AG08395 (cell line): ENCODE data around the gene ZFR2.
A peak's percentile ranks its signal among the peaks of the same experiment; 100 is the strongest.

Source experiments
- DNase-seq: peaks from one replicate; pipeline ENCODE4 v3.0.0; 2012; ENCODE audit warnings: mixed read lengths, low spot score

The ZFR2 gene

DNA sequence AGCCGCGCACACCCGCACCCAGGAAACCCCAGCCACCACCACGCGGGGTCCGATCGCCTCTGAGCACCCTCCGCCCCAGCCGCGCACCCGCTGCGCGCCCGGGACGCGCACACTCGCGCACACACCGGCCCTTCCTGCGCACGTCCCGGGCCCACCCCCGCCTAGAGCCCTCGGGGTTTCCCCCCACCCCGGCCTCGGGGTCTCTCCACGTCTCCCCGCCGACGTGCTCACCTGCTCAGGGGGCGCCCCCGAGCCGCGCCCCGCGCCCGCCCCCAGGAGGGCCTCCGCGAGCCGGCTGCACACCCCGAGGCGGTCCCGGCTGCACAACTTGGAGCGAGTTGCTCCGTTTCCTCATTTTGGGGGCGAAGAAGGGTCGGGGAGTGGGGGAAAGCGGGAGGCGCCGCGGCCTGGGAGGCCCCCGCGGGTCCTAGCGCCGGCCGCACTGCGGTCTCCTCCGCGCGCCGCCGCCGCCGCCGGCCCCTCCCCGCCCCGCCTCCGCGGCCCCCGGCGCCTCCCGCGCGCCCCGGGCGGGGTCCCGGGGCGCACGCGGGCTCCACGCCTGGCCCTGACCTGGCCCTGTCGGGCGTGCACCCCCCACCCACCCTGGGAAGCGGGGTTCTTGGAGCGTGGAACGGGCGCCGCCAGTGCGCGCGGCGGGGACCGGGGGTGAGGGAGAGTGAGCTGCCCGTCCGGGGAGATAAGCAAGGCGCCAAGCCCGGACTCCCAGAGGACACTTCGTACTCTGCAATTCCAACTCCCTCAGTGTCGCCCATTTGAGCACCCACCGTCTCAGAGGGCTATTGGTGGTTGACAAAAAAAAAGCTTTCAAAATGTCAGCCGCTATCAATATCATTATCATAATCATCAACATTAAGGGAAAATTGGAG is 82.7 kb downstream of the ZFR2 start, which contains the start of gene MATK:
Gene MATK, minus strand, starts transcription at position 444 of the 887 bp plus-strand sequence. CDS start 1,246 bp downstream, outside the sequence.
- DNase-seq, result no peak

DNA sequence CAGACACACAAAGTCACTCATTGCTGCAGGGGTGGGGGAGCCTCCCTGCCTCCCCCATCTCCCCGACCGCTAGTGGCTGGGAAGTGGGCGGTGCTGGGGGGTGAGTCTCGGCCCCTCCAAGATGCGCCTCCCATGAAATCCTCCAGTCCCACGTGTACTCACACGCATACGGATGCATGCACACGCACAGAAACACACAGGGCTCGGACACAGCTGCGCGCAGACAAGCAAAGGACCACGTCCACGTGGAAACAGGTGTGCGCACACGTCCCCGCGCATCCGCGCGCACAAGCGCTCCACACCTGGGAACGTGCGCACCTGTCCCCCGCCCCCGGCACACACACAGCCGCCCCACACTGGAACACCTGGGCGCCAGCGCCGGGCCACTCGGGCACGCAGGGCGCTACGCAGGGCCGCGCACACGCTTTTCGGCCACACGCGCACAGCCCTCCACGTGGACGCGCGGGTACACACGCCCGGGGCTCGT is 83.3 kb downstream of the ZFR2 start:
- no peak for DNase-seq

DNA sequence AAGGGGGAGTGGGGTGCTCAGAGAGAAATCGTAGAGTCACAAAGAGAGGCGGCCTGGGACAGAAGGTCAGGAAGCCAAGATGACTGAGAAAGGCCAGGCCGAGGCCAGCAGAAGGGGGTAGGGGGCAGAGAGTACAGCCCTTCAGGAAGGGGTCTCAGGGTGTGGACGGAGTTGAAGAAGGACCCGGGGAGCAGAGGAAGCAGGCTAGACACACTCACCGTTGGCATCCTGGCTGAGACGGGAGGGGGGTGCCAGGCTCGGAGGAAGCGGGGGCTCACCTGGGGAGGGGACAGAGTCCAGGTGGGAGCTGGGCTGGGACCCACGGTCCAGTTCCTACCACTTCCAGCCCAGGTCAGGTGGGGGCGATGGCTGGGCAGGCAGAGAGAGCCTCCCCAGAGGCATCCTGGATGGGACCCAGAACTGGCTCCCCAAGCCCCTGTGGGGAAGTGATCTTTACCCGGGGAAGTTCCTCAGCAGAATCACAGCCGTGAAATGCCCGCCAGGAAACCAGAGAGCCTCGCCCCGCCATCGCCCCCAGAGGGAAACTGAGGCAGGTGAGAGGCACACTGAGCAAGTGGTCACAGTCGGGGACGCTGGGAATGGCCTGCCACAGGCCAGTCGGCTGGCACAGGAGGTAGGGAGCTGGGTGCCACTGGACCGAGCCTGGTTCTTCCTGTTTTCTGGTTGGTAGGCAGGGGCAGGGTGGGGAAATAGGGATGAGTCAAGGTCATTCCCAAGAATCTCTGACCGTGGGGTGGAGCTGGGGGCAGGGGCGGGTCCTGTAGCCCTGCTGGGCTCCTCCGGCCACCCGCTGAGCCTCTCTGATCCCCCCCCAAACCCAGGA is 84.0 kb downstream of the ZFR2 start:
- peak; percentile 38 for DNase-seq

DNA sequence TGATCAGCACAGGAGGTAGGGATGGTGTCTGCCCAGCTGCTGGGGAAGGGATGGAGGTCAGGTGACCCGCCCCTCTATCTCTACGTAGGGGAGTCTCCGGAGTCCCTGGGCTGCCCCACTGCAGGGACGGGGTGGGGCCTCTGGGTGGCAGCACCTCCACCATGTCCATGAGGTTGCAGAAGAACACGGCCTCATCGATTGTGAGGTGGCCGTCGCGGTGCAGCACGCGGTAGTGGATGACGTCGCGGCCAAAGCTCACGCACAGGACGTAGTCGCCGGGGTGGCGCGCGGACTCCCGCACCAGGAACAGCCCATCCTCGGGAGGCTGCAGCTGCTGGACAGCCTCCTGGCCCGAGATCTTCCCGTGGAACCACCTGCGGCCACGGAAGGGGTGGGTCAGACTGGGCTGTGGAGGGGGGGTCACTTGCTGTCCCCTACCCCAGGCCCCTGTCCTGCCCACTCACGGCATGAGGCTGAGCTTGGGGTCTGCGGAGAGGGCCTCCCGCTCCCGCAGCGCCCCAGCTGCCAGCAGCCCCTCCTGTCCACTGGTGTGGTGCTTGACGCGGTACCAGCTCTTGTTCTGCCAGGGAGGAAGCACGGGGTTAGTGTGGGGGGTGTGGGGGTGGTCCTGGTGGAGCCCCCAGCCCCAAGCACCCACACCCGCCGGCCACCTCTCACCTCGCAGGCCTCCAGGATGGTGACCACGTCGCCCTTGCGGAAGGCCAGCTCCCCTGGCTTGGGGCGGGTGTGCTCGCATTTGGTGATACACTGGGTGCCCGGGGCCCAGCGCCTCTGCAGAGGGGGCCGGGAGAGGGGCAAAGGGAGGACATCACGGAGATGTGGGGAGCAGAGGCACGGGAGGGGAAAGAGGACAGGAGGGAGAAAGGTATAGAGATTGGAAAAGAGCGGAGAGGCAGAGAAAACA is 84.9 kb downstream of the ZFR2 start:
- no peak for DNase-seq

DNA sequence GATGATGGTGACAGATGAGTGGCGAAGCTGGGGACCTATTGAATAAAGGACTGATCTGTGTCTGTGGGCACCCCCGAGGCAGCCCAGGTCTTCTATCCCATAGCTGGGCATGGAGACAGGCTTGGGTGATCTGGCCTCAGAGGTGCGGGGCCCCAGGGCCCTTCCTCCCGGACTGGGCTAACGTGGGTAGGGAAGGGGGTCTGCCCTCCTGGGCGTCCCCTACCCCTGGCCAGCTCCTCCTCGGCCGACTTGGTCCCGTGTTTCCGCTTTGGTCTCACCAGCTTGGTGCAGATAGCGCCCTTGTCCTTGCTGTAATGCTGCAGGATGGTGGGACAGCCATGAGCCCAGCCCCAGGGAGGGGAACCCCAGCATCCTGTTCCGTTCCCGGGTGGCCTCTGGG is 85.9 kb downstream of the ZFR2 start:
- no peak for DNase-seq

DNA sequence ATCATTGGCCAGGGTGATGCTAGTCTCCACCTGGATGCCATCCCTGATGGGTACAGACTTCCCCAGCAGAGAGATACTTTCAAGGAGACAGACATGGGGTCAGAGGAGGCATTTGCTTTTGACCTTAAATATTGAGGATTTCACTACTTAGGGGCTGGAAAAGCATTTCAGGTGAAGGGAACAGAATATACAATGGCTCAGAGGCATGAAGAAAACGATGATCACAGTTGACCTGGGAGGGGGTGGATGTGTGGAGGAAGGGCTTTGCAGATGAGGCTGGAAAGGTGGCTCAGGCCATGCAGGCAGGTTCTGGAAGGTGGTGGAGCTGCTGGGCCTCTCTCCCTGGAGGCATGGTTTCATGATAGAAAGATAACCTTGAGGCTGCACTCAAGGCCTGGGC is 86.5 kb downstream of the ZFR2 start:
- DNase-seq, result no peak

DNA sequence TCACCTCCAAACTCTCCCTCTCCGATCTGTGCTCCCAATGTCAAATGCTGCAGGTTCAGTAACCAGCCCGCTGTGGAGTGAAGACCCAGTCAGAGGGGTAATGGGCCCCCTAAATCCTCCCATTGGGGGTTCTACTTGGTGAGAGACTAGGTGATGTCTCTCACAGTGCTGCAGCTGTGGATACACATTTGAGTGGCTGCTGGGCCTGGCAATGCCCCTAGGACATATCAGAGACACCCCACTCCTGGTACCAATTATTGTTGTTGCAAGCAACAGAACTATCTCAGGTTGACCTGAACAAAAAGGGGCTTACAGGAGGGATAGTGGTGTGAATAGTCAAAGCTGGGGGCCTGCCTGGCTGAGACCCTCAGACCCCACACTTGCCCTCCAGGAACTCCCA is 87.2 kb downstream of the ZFR2 start:
- DNase-seq, result no peak

DNA sequence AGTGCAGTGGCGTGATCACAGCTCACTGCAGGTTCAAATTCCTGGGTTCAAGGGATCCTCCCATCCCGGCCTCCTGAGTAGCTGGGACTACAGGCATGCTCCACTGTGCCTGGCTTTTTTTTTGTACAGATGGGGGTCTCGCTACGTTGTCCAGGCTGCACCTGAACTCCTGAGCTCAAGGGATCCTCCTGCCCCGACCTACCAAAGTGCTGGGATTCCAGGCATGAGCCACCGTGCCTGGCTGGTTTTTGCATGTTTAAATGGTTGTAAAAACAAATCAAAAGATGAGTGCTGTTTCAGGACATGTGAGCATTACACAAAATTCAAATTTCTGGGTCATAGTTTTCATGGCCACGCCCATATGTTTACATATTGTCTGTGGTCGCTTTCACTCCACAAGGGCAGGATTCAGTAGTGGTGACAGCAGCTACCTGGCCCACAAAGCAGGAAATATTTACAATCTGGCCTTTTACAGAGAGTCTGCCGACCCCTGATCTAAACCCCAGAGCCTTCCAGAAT is 88.0 kb downstream of the ZFR2 start:
- no peak for DNase-seq

DNA sequence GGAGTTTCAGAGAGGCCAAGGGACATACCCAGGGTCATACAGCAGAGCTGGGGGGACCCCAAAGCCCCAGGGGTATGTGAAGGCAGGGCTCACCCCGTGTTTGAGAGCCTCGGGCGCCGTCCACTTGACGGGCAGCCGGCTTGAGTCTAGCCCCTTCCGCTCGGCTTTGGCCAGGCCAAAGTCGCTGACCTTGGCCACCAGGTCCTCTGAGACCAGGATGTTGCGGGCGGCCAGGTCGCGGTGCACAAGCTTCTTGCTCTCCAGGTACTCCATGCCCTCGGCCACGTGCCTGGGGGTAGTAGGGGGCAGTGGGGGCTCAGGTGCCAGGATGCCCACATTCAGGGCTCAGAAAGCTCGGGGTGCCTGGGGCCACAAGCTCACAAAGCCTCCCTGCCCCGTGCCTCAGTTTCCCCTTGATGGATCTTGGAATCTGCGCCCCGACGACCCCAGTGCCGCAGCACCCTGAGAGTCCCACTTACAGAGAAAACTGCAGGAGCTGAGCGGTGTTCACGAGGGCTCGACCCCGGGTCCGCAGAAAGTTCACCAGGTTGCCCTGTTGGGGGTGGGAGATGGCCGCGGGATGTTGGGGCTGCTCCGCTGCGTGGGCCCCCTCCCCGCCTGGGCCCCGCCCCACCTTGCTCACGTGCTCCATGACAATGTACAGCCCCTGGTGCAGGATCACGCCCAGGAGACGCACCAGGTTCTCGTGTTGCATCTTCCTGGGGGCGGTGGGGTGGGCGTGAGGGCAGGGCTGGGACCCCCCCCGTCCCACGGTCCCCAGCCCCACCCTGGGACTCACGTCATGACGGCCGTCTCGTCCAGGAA is 89.7 kb downstream of the ZFR2 start:
- DNase-seq, result no peak

DNA sequence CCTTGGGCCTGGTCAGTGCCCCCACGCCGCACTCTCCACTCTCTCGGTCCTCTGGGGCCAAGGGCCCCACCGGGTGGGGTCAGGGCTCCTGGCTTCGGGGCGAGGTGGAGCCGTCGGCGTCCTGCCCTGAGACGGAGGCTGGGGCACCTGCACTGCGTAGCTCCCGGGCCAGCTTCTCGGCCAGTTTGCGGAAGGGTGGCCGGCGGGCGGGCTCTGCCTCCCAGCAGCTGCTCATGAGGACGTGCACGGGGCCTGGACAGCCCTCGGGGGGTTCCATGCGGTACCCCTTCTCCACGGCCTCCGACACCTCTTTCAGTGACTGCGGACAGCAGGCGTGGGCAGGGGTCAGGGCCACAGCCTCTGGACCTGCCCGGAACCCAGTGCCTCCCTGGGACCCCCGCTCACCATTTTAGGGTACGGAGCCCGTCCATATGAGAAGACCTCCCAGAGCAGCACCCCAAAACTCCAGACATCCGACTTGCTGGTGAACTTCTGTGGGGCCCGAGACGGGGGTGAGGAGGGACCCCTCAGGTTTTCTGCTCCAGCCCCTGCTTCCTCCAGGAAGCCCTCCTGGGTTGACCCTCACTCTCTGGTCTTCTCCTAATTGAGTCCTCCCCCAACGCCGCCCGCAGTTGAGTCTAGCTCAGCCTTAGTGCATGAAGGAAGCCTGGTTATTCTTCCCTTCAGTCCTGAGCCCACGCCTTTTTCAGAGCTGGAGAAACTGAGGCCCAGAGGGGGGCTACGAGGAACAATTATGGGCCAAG is 90.6 kb downstream of the ZFR2 start:
- no peak for DNase-seq

DNA sequence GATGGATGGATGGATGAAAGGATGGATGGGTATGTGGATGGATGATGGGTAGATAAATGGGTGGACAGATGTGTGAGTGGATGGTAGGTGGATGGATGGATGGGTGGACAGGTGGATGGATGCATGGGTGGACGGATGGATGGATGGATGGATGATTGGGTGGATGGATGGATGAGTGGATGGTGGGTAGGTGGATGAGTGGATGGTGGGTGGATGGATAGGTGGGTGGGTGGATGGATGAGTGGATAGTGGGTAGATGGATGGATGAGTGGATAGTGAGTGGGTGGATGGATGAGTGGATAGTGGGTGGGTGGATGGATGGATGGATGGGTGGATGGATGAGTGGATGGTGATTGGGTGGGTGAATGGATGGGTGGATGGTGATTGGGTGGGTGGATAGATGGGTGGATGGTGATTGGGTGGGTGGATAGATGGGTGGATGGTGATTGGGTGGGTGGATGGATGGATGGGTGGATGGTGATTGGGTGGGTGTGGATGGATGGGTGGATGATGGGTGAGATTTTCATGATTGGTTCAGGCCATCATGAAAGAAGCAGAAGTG is 92.3 kb downstream of the ZFR2 start:
- no peak for DNase-seq

DNA sequence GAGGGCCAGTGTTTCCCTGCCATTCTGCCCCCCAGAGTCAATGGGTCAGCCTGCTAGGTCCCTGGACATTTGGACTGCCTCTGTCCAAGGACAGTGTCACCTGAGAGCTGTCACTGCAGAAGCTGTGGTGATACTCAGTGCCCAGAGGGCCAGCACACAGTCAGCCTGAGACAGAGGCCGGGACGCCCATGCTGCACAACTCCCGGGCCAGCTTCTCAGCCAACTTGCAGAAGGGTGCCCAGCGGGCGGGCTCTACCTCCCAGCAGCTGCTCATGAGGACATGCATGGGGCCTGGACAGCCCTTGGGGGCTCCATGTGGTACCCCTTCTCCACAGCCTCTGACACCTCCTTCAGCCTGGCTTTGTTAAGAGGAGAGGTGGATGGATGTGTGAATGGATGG is 93.0 kb downstream of the ZFR2 start:
- DNase-seq, result no peak

DNA sequence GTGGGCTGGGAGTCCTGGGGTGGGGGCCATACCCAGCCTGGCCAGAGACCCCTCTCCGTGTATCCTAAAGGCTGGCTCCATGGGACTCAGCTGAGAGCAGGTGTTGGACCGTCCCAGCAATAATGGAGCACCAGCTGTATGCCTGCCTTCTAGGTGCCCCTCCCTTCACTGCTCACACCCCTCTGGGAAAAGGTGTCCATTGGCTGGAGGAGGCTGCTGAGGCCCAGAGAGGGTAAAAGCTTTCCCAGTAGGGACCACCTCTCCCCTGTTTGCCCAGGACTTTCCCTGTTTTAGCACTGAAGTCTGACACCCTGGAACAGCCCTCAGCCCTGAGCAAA is 93.5 kb downstream of the ZFR2 start:
- no peak for DNase-seq

DNA sequence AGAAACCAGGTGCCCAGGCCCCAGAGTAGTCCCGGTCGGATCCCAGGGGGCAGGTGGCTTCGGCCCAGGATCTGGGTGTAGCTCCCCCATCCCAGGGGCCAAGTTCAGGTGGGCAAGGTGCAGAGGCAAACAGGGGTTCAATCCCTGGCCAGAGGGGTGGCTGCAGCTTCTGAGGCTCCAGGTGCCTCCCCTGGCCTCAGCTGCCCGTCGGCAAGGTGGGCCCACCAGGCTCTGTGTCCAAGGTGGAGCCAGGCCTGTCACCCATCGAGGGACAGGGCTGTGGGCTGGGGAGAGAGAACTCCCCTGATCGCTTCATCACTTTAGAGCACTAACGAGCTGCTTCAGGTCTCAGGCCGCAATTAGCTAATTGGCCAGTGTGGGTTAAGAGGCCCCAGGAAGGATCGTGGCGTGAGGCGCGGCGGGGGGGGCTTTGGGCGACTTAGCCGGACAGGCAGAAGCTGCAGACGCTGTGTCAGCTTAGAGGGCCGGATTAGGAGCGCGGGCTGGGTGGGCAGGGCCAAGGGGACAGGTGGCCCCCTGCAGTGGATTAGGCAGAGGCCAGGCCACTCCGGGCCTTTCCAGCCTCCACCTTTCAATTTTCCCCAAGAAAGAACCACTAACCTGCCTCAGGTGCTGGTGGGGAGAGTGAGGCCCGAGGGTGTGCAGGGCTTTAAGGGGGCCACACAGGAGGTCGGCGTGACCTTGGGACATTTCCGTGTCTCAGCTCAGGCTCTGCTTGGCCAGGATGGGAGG is 94.0 kb downstream of the ZFR2 start:
- no peak for DNase-seq

DNA sequence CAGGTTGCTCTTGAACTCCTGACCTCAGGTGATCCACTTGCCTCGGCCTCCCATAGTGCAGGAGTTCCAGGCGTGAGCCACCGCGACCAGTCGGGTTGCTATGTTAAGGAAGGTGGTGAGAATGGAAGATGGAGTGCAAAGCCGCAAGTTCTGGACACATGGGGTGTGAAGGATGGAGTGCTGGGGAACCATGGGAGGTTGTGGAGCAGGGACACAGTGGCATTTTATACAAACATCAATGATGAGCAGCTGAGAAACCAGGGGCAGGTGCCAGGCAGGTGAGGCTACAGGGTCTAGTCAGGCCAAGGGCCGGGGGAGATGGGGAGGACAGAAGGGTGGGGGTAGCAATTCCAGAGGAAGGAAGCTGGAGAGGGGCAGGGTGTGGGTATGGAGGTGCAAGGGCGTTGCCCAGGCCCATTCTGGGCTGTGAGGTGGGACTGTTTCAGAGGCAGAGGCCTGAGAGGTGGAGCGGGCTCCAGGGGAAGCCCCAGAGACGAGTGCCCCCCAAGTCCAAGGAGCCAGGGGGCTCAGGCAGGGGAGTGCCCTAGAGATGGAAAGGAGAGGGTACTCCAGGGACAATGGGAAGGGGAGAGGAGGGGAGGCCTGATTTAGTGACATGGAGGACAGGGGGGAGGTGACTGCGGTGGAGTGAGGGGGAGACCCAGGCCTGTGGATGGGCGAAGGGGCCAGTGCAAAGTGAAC is 94.9 kb downstream of the ZFR2 start:
- DNase-seq, result no peak

DNA sequence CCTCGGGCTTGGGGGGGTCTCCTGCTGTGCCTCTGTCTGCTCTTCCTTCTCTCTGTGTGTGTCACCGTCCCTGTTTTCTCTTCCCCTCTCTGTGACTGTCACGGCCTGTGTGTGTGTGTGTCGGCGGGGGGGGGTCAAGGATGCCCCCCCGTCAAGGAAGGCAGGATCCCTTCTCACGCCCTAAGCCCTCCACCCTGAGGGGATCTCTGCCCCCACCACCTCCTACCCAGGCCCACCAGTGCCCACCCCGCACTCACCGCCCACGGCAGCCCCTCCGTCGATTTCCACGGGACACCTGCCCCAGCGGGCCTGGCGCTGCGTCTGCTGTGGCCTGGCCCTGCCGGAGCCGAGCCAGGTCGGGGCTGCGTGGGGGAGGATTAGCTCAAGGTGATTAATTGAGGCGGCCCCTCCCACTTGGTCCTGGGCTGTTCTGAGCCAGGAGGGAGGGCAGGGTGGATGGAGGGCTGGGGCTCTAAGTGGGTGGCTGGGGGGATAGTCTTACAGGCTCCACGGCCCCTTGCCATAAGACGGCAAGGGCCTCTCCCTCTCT is 96.9 kb downstream of the ZFR2 start, which contains the start of gene RAX2:
Gene RAX2, minus strand, starts transcription at position 323 of the 550 bp plus-strand sequence. CDS start 486 bp downstream, outside the sequence.
- no peak for DNase-seq

DNA sequence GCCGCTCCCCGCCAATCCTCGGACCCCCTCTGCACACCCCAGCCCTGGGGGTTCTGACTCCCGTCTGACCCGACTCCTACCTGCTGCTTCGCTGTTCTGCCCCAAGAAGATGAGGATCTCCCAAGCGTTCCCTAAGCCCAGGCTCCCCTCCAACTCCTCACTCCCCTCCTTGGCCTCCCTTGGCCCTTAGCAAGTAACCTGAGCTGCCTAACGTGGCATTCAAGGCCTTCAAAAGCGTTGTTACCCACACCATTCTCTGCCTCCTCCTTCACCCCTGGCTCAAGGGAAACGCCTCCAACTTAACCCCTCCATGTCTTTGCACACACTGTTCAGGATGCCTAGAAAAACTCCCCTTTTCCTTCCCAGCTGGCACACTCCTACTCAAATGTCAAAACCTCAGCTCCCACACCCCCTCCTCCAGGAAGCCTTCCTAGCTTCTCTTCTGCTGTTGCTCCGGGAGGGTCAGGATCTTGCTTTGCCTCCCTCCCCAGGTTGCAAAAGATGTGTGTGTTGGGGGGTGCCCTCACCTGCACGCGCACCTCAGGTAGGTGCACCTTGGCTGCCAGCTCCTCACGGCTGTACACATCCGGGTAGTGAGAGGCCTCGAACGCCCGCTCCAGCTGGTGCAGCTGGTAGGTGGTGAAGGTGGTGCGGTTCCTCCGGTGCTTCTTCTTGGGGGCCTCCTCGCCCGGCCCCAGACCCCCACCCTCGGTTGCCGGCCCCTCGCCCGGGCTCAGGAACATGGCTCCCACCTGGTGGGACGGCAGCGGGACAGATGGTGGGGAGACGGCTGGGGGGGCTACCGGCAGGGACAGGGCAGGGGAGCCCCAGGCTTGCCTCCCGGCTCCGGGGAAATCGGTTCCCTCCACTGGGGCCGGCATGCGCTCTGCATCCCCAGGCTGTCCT is 97.6 kb downstream of the ZFR2 start:
- DNase-seq, result no peak
